Parathyroid adenoma (tissue), 2 donors: ENCODE data around the gene ASTN2.

Experiments
- H2AFZ ChIP-seq: fragments of 300-600 bp; sonication (generic); one replicate; pipeline ENCODE4 v1.7.0; 2017; ENCODE audit warnings: antibody characterized with exemption, mild to moderate bottlenecking
- H3K27ac ChIP-seq: fragments of 300-600 bp; sonication (generic); one replicate; pipeline ENCODE4 v1.7.0; 2017
- H3K27me3 ChIP-seq: fragments of 300-600 bp; sonication (generic); one replicate; pipeline ENCODE4 v1.7.0; 2017; ENCODE audit warnings: low read length; ENCODE audit not compliant: control insufficient read depth, insufficient read depth
- H3K36me3 ChIP-seq: fragments of 300-600 bp; sonication (generic); one replicate; pipeline ENCODE4 v1.7.0; 2017; ENCODE audit warnings: low read length; ENCODE audit not compliant: control insufficient read depth, insufficient read depth
- H3K4me1 ChIP-seq: fragments of 300-600 bp; sonication (generic); one replicate; pipeline ENCODE4 v1.7.0; 2017; ENCODE audit warnings: control low read depth
- H3K4me2 ChIP-seq: fragments of 300-600 bp; sonication (generic); one replicate; pipeline ENCODE4 v1.7.0; 2017; ENCODE audit warnings: low read length
- H3K4me3 ChIP-seq: fragments of 300-600 bp; sonication (generic); one replicate; pipeline ENCODE4 v1.7.0; 2017; ENCODE audit warnings: low read depth, low read length
- H3K79me2 ChIP-seq: fragments of 300-600 bp; sonication (generic); one replicate; pipeline ENCODE4 v1.7.0; 2017; ENCODE audit warnings: control low read depth
- H3K9ac ChIP-seq: fragments of 300-600 bp; sonication (generic); one replicate; pipeline ENCODE4 v1.7.0; 2017; ENCODE audit warnings: mild to moderate bottlenecking
- H3K9me3 ChIP-seq: fragments of 300-600 bp; sonication (generic); one replicate; pipeline ENCODE4 v1.7.0; 2017; ENCODE audit warnings: low read length; ENCODE audit not compliant: control insufficient read depth
- TF ChIP-seq, protein P1 (sequence below): fragments of 300-600 bp; sonication (generic); IDR thresholded peaks from one replicate; pipeline ENCODE4 v1.7.0; 2017; ENCODE audit warnings: antibody characterized with exemption, mild to moderate bottlenecking
- donor health status: primary hyperparathyroidism.

The ASTN2 gene

DNA sequence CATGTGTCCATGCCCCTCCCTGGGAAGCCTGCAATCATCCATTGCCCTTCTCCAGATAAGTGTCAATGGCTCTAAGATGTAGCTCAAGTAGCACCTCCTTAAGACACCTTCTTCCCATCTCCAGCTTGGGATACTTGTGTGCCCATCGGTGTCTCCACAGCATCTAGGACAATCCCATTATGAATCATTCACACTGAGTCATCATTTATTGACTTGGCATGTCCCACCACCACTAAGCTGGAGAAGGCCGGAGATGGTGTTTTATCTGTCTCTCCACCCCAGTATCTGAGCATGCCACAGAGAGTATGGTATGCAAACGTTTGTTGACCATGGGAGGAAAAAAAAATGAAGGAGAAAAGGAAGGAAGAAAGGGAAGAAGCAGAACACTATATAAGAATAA, 385.5 kb downstream of the ASTN2 start:
- H3K36me3 ChIP-seq: no peaks in the 10 kb centered on the region
- no peaks in the 10 kb centered on the region for H3K27me3 ChIP-seq
- no peak overlapping the region for H3K9ac ChIP-seq
- H3K9me3 ChIP-seq: no peaks in the 10 kb centered on the region
- H3K79me2 ChIP-seq: no peaks in the 10 kb centered on the region
- TF ChIP-seq, protein P1, sequence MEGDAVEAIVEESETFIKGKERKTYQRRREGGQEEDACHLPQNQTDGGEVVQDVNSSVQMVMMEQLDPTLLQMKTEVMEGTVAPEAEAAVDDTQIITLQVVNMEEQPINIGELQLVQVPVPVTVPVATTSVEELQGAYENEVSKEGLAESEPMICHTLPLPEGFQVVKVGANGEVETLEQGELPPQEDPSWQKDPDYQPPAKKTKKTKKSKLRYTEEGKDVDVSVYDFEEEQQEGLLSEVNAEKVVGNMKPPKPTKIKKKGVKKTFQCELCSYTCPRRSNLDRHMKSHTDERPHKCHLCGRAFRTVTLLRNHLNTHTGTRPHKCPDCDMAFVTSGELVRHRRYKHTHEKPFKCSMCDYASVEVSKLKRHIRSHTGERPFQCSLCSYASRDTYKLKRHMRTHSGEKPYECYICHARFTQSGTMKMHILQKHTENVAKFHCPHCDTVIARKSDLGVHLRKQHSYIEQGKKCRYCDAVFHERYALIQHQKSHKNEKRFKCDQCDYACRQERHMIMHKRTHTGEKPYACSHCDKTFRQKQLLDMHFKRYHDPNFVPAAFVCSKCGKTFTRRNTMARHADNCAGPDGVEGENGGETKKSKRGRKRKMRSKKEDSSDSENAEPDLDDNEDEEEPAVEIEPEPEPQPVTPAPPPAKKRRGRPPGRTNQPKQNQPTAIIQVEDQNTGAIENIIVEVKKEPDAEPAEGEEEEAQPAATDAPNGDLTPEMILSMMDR: no peak
- H2AFZ ChIP-seq: no peak overlapping the region
- no peak overlapping the region for H3K4me3 ChIP-seq
- no peaks in the 10 kb centered on the region for H3K4me1 ChIP-seq
- no peak overlapping the region for H3K4me2 ChIP-seq
- no peak overlapping the region for H3K27ac ChIP-seq

DNA sequence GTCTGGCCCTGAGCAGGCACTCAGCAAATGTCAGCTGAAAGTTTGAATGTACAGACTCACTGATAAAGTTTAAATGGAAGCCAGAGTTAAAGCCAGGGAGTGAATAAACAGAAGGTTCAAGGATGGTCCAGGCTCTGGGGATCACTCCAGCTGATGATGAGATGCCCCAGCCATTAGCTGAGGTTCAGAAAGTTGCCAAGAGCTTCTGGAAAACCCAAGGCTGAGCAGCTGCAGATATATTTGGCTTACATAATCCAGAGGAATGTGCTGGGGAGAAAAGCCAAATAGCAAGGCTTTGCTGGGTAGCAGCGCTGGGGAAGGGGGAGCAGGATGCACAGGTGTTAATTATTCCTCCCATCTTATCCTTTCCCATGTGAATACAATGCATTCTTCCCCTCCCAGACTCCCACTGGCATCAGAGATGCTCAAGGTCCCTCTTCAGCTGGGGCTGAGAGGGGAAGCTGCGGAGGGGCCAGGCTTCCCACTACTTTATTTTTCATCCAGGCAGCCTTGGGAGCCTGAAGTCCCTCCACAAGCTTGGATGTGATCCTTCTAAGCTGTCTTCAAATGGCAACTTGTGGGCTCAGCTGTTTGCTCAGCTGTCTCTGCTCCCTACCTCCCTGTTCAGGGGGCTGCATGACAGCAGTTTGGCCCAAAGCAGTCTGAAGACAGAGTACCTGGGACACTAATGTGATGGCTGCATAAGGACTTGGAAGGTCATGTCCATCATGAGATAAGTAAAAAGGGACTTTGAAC, 386.6 kb downstream of the ASTN2 start:
- no peaks in the 10 kb centered on the region for H3K79me2 ChIP-seq
- H3K27ac ChIP-seq: no peak overlapping the region
- H3K4me3 ChIP-seq: no peak overlapping the region
- no peaks in the 10 kb centered on the region for H3K27me3 ChIP-seq
- no peaks in the 10 kb centered on the region for H3K4me1 ChIP-seq
- H3K36me3 ChIP-seq: no peaks in the 10 kb centered on the region
- H3K4me2 ChIP-seq: no peak overlapping the region
- no peak overlapping the region for H3K9ac ChIP-seq
- H2AFZ ChIP-seq: no peak overlapping the region
- H3K9me3 ChIP-seq: no peaks in the 10 kb centered on the region
- TF ChIP-seq, protein P1: no peak

DNA sequence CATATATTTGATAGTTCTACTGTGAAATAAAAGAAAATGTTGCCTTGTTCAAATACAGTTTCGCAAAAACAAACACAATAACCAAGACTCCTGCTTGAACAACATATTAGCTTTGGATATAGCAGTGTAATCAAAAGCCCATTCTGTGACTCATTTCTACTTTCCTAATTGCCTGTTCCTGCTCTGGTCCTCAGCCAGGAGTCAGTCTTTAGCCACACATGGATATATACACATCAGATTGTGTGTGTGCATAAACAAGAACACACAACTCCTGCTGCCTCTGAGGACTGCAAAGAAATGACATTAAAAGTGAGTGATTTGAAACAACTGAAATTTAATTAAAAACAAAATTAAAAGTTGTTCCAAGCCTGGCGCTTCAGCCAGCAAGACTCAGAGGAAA, 393.0 kb downstream of the ASTN2 start:
- Histone ChIP-seq H3K79me2 (no peaks in the 10 kb centered on the region), H3K27me3 (no peaks in the 10 kb centered on the region), H3K9me3 (no peaks in the 10 kb centered on the region), H3K4me3 (no peak overlapping the region), H2AFZ (no peak overlapping the region), H3K9ac (no peak overlapping the region), H3K27ac (no peak overlapping the region), H3K4me1 (no peaks in the 10 kb centered on the region), H3K36me3 (no peaks in the 10 kb centered on the region), H3K4me2 (no peak overlapping the region)
- TF ChIP-seq, protein P1: no peak

DNA sequence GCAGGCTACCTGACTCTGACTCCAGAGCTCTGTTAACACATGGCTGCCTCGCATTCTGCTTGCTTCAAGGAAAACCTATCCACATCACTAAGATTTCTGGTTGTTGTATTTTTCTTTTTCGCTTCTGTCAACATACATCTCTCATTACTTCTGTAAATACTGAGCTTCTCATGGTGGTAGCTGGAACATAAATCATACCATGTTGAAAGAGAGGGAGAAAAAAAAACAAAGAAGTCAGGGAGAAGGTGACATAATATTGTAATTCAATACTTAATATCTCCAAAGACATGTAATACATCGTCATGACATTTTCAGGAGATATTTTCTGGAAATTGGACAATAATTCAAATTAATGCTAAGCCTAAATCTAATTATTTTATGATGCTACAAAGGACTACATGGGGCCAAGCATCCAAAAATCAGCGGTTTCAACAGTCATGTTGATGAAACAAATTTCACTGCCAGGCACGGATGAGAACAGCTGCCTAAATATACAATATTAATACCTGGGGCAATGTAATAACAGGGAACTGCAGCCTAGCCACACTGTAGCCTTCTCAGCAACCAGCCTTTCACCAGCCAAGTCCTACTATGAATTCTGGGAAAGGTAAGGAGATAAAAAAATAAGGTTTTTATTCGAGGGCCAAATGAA, 395.8 kb downstream of the ASTN2 start:
- TF ChIP-seq, protein P1: no peak
- no peak overlapping the region for H3K9ac ChIP-seq
- H3K36me3 ChIP-seq: no peaks in the 10 kb centered on the region
- no peaks in the 10 kb centered on the region for H3K79me2 ChIP-seq
- no peak overlapping the region for H3K27ac ChIP-seq
- H3K4me1 ChIP-seq: no peaks in the 10 kb centered on the region
- H3K4me2 ChIP-seq: no peak overlapping the region
- H3K4me3 ChIP-seq: no peak overlapping the region
- H3K27me3 ChIP-seq: no peaks in the 10 kb centered on the region
- H2AFZ ChIP-seq: no peak overlapping the region
- H3K9me3 ChIP-seq: no peaks in the 10 kb centered on the region
